ENCODE measurements around the gene ADAD1.

- no peak for TF ChIP-seq CTCF (IDR thresholded peaks at IDR 0.05 in 4 of 5, conservative IDR thresholded peaks at IDR 0.05 in 1 of 5)
- no peak for TF ChIP-seq POLR2A (IDR thresholded peaks at IDR 0.05)
Measured at GRCh38 chr4:122431351-122431750, 52.5 kb downstream of the ADAD1 start.
